Cerebellar cortex (tissue), 1 donor: ENCODE data around the gene NME7.
"Not testable (repeated sequence)": the region's sequence is repeated elsewhere in the genome, so short reads cannot be mapped to it uniquely, and the experiment has no call there.

Source experiments
- DNase-seq: peaks from one replicate; pipeline ENCODE4 v3.0.0-alpha.2; 2015; ENCODE audit warnings: low spot score

Gene NME7

GRCh38 chr1:169305356-169305755 lies 62.2 kb downstream of the NME7 start:
- DNase-seq, result no peak

- DNase-seq, result no peak
These were observed 66.7 kb downstream of the NME7 start for GRCh38 chr1:169300854-169301253.

GRCh38 chr1:169298441-169298840 lies 69.2 kb downstream of the NME7 start:
- DNase-seq, result no peak

- DNase-seq, result no peak
These were observed 71.8 kb downstream of the NME7 start for GRCh38 chr1:169295846-169296245.

GRCh38 chr1:169295425-169295824 lies 72.2 kb downstream of the NME7 start:
- no peak for DNase-seq

GRCh38 chr1:169289016-169289415 lies 78.6 kb downstream of the NME7 start:
- DNase-seq, result no peak

GRCh38 chr1:169288011-169288414 lies 79.6 kb downstream of the NME7 start:
- DNase-seq, result peak; percentile 6

GRCh38 chr1:169287280-169287679 lies 80.3 kb downstream of the NME7 start:
- DNase-seq, result no peak

GRCh38 chr1:169281562-169281961 lies 86.0 kb downstream of the NME7 start:
- DNase-seq, result not testable (repeated sequence)

GRCh38 chr1:169271098-169271497 lies 96.5 kb downstream of the NME7 start:
- DNase-seq, result no peak

GRCh38 chr1:169266133-169266532 lies 101.5 kb downstream of the NME7 start:
- no peak for DNase-seq

GRCh38 chr1:169263059-169263458 lies 104.5 kb downstream of the NME7 start:
- DNase-seq, result no peak

- no peak for DNase-seq
These were observed 105.7 kb downstream of the NME7 start for GRCh38 chr1:169261884-169262283.

- no peak for DNase-seq
These were observed 107.0 kb downstream of the NME7 start for GRCh38 chr1:169260478-169261151.

GRCh38 chr1:169259816-169260215 lies 107.8 kb downstream of the NME7 start:
- DNase-seq, result no peak

- no peak for DNase-seq
These were observed 116.8 kb downstream of the NME7 start for GRCh38 chr1:169250795-169251194.

GRCh38 chr1:169250022-169250421 lies 117.6 kb downstream of the NME7 start:
- no peak for DNase-seq

GRCh38 chr1:169249611-169250010 lies 118.0 kb downstream of the NME7 start:
- no peak for DNase-seq

GRCh38 chr1:169245706-169246105 lies 121.9 kb downstream of the NME7 start:
- DNase-seq, result no peak

- DNase-seq, result no peak
These were observed 127.0 kb downstream of the NME7 start for GRCh38 chr1:169240449-169241232.

- DNase-seq, result no peak
These were observed 130.7 kb downstream of the NME7 start for GRCh38 chr1:169236880-169237279.

GRCh38 chr1:169236143-169236542 lies 131.5 kb downstream of the NME7 start:
- DNase-seq, result peak; percentile 25

- DNase-seq, result no peak
These were observed 132.0 kb downstream of the NME7 start for GRCh38 chr1:169235568-169235967.

GRCh38 chr1:169234780-169235179 lies 132.8 kb downstream of the NME7 start:
- DNase-seq, result no peak
